GM12878 (cell line): ENCODE data around the gene TMEM40. TPM values are rescaled to one million over a fixed set of nuclear protein-coding genes. Genes with fewer than 3 reads are reported as not detected.

Experiments
- ATAC-seq: fragments of 200-7000 bp; cut with Tn5 transposase; 3 replicates; pipeline ENCODE4 v1.9.1; 2020; ENCODE audit warnings: mild to moderate bottlenecking, moderate library complexity
- BruUV-seq: library from RNA; stranded (reverse); fragments of 400-500 nt; replicated peaks from 2 replicates; lab custom pipeline; 2021; lab: Mats Ljungman, UMichigan
- CTCF ChIA-PET: fragments of 300-600 bp; sonication (Branson Sonifier 250); formaldehyde crosslinking; extraction: SDS; loops from one replicate; lab custom pipeline; 2021; ENCODE audit warnings: inconsistent platforms; lab: Yijun Ruan, JAX
- POLR2A ChIA-PET: fragments of 350-600 bp; formaldehyde crosslinking; extraction: SDS; loops from one replicate; lab custom pipeline; 2021; ENCODE audit warnings: inconsistent platforms; lab: Charles Lee
- RAD21 ChIA-PET: fragments of 300-600 bp; sonication (Branson Sonifier 250); formaldehyde crosslinking; loops from one replicate; lab custom pipeline; 2023; ENCODE audit warnings: antibody characterized with exemption; ENCODE audit not compliant: unreplicated experiment; lab: Charles Lee
- SMC1A ChIA-PET: fragments of 300-600 bp; sonication (Branson Sonifier 250); formaldehyde crosslinking; loops from one replicate; lab custom pipeline; 2023; ENCODE audit not compliant: unreplicated experiment, uncharacterized antibody; lab: Charles Lee
- DNase-seq: peaks from one replicate; pipeline ENCODE4 v3.0.0-alpha.2; 2011; ENCODE audit warnings: low read depth, low spot score
- FAIRE-seq: peaks from 3 replicates; lab custom pipeline; 2011; peaks lifted over from hg19 to GRCh38; lab: Jason Lieb, UNC
- H2AFZ ChIP-seq: 2 replicates; pipeline ENCODE4 v1.6.0; 2011; ENCODE audit warnings: low read depth, low read length, control low read depth; ENCODE audit not compliant: control insufficient read depth
- H3K27ac ChIP-seq: 2 replicates; pipeline ENCODE4 v1.5.1; 2011; ENCODE audit warnings: control low read depth; ENCODE audit not compliant: control insufficient read depth, insufficient read depth
- H3K27me3 ChIP-seq, 2 experiments: replicated peaks in 1 of 2; 2 replicates each; pipeline versions ENCODE4 v1.6.0 to v1.6.1; 2011; ENCODE audit warnings: low read length in 1 of 2; ENCODE audit not compliant: control insufficient read depth in 2 of 2, insufficient read depth in 2 of 2
- H3K36me3 ChIP-seq, 2 experiments: 2 replicates each; pipeline ENCODE4 v1.5.1; 2011; ENCODE audit warnings: low read length in 1 of 2; ENCODE audit not compliant: control insufficient read depth in 2 of 2, insufficient read depth in 2 of 2
- H3K4me1 ChIP-seq: 2 replicates; pipeline ENCODE4 v1.6.1; 2011; ENCODE audit warnings: mild to moderate bottlenecking, low read length, moderate library complexity, mixed read lengths; ENCODE audit not compliant: control insufficient read depth, insufficient read depth
- H3K4me2 ChIP-seq: 2 replicates; pipeline ENCODE4 v1.6.0; 2011; ENCODE audit warnings: control low read depth; ENCODE audit not compliant: control insufficient read depth, insufficient read depth
- H3K4me3 ChIP-seq: fragments of 200-600 bp; sonication (generic); 2 replicates; pipeline ENCODE4 v1.5.1; 2016
- H3K79me2 ChIP-seq: 2 replicates; pipeline ENCODE4 v1.6.0; 2011; ENCODE audit warnings: low read length; ENCODE audit not compliant: control insufficient read depth, insufficient read depth
- H3K9ac ChIP-seq: 2 replicates; pipeline ENCODE4 v1.8.0; 2011; ENCODE audit warnings: low read length, control low read depth, mixed read lengths; ENCODE audit not compliant: control insufficient read depth, insufficient read depth
- H3K9me3 ChIP-seq: replicated peaks from 3 replicates; pipeline ENCODE4 v1.5.1; 2011; ENCODE audit warnings: mild to moderate bottlenecking, low read length; ENCODE audit not compliant: control insufficient read depth, insufficient read depth
- H4K20me1 ChIP-seq: 2 replicates; pipeline ENCODE4 v1.6.0; 2011; ENCODE audit not compliant: control insufficient read depth, insufficient read depth
- BCL11A ChIP-seq: IDR thresholded peaks from 2 replicates; pipeline ENCODE4 v1.6.1; 2011; ENCODE audit warnings: low read depth, low read length
- CBX5 ChIP-seq: sonication (generic); IDR thresholded peaks from 2 replicates; pipeline ENCODE4 v1.6.1; 2016; ENCODE audit warnings: low read depth, moderate library complexity, mild to moderate bottlenecking, inconsistent platforms
- CEBPB ChIP-seq, 2 experiments: fragments of 150-350 bp in 1 of 2; IDR thresholded peaks; 2 replicates each; pipeline ENCODE4 v1.6.1; 2012 to 2014; ENCODE audit warnings: low read depth in 2 of 2, low read length in 2 of 2, borderline replicate concordance in 1 of 2, inconsistent platforms in 1 of 2
- FOXK2 ChIP-seq: fragments of 450-650 bp; IDR thresholded peaks from 2 replicates; pipeline ENCODE4 v1.6.1; 2017; ENCODE audit warnings: mild to moderate bottlenecking, moderate library complexity
- GATAD2B ChIP-seq: fragments of 450-650 bp; conservative IDR thresholded peaks from 2 replicates; pipeline ENCODE4 v1.6.1; 2017; ENCODE audit warnings: low read depth, mild to moderate bottlenecking, moderate library complexity
- HDAC2 ChIP-seq: fragments of 200-600 bp; sonication (generic); IDR thresholded peaks from 2 replicates; pipeline ENCODE4 v1.6.1; 2017
- HDGF ChIP-seq: fragments of 450-650 bp; IDR thresholded peaks from 2 replicates; pipeline ENCODE4 v1.6.1; 2016; ENCODE audit warnings: antibody characterized with exemption
- JUND ChIP-seq: IDR thresholded peaks from 2 replicates; pipeline ENCODE4 v1.6.1; 2012; ENCODE audit warnings: low read depth, mild to moderate bottlenecking, low read length, improper control_type of control experiment, moderate library complexity
- KAT2A ChIP-seq: conservative IDR thresholded peaks from 2 replicates; pipeline ENCODE4 v1.6.1; 2011; ENCODE audit warnings: low read depth, low read length; ENCODE audit not compliant: control insufficient read depth
- MYC ChIP-seq: IDR thresholded peaks from 2 replicates; pipeline ENCODE4 v1.6.1; 2011; ENCODE audit warnings: mild to moderate bottlenecking, low read length, moderate library complexity, inconsistent platforms; ENCODE audit not compliant: insufficient read depth, insufficient replicate concordance, insufficient read length, severe bottlenecking
- NBN ChIP-seq: fragments of 450-650 bp; IDR thresholded peaks from 2 replicates; pipeline ENCODE4 v1.6.1; 2016
- NKRF ChIP-seq: fragments of 450-650 bp; conservative IDR thresholded peaks from 2 replicates; pipeline ENCODE4 v1.6.1; 2017; ENCODE audit warnings: mild to moderate bottlenecking, moderate library complexity
- PKNOX1 ChIP-seq: fragments of 450-650 bp; IDR thresholded peaks from 2 replicates; pipeline ENCODE4 v1.6.1; 2016; ENCODE audit warnings: mild to moderate bottlenecking
- PML ChIP-seq: IDR thresholded peaks from 2 replicates; pipeline ENCODE4 v1.6.1; 2012; ENCODE audit warnings: low read length, inconsistent platforms
- POLR2AphosphoS2 ChIP-seq: IDR thresholded peaks from 2 replicates; pipeline ENCODE4 v1.6.1; 2011; ENCODE audit warnings: low read depth, mild to moderate bottlenecking, low read length, improper control_type of control experiment, moderate library complexity
- RBBP5 ChIP-seq: fragments of 200-600 bp; sonication (generic); conservative IDR thresholded peaks from 2 replicates; pipeline ENCODE4 v1.6.1; 2016
- SP1 ChIP-seq: IDR thresholded peaks from one replicate; pipeline ENCODE4 v1.6.1; 2011; ENCODE audit warnings: low read depth, low read length
- ZNF24 ChIP-seq: fragments of 450-650 bp; IDR thresholded peaks from 2 replicates; pipeline ENCODE4 v1.6.1; 2017; ENCODE audit warnings: antibody characterized with exemption, mild to moderate bottlenecking
- WGBS: methylation state at CpG from one replicate; pipeline ENCODE4 v1.1.6; 2016; ENCODE audit warnings: low lambda C conversion rate; ENCODE audit not compliant: insufficient replicate concordance, insufficient coverage; ENCODE audit errors: missing lambda C conversion rate; 5-methylcytosine and 5-hydroxymethylcytosine counted together
- in situ Hi-C: fragments of 300-500 bp; cut with MboI; formaldehyde crosslinking; loops from 9 replicates; pipeline ENCODE4 v1.14.3; 2018; ENCODE audit warnings: mixed read lengths
- intact Hi-C: fragments of 100-400 bp; cut with micrococcal nuclease; formaldehyde crosslinking; loops from one replicate; pipeline ENCODE4 v1.14.2; 2022; ENCODE audit not compliant: unreplicated experiment
- polyA plus RNA-seq, 11 experiments: library from polyadenylated mRNA; depleted of rRNA in 4 of 11; unstranded in 6 of 11; stranded (reverse) in 5 of 11; fragments of >200 nt; fragmentation: Nextera tagmentation in 4 of 11; fragmentation: Illumina TruSeq in 1 of 11; extraction: Ambion mirVana in 4 of 11; extraction: Trizol in 1 of 11; gene quantifications; 1 replicate in 1 of 11; 2 replicates in 10 of 11; pipeline versions ENCODE4 v1.2.1 to v1.2.3, GENCODE V29; 2011 to 2016; ENCODE audit warnings: inconsistent platforms in 2 of 11, missing spikeins in 2 of 11, low read depth in 1 of 11
- total RNA-seq, 4 experiments: library from RNA; depleted of rRNA in 3 of 4; stranded (reverse); fragments of >200 nt in 3 of 4; fragmentation: Illumina TruSeq in 1 of 4; extraction: Trizol in 1 of 4; gene quantifications; 2 replicates each; pipeline versions ENCODE4 v1.2.1 to v1.2.3, GENCODE V29; 2013 to 2021

TMEM40 gene
- total and polyA plus RNA-seq, 10 of the 15 experiments (the other 5 are each of a cell fraction or from before 2014, with no cell fraction given): 0.10 to 0.46 (median 0.27) TPM; not detected in 3

- in situ Hi-C loops: no loop called here
- Histone ChIP-seq H3K4me3 (no peak overlapping the region), H3K9ac (no peak overlapping the region), H3K27ac (no peak overlapping the region), H2AFZ (no peak overlapping the region), H3K9me3 (no peaks in the 10 kb centered on the region), H4K20me1 (no peaks in the 10 kb centered on the region), H3K79me2 (no peaks in the 10 kb centered on the region), H3K4me2 (no peak overlapping the region), H3K27me3 (no peaks in the 10 kb centered on the region), H3K4me1 (peaks cover 22% of the 10 kb centered on the region), H3K36me3 (no peaks in the 10 kb centered on the region)
- ChIA-PET CTCF (interaction anchor here (1.3 kb wide), 1 partner anchor 11 kb away, joined by 3 read pairs; no protein-coding TSS in a partner anchor), SMC1A (no interaction called here), RAD21 (no interaction called here), POLR2A (no interaction called here)
- WGBS: 67% methylated on average over 5 of the region's 5 CpGs
- FAIRE-seq (no peak), ATAC-seq (no peak), DNase-seq (no peak)
- intact Hi-C loops: no loop called here
- TF ChIP-seq ZNF24 (no peak), JUND (no peak), POLR2AphosphoS2 (no peak), PKNOX1 (0 out of 2 replicates have a peak, but pooled peaks have one; percentile 15), GATAD2B (no peak), NBN (no peak)
- no TSS peak for BruUV-seq
Observed at GRCh38 chr3:12751571-12751970, 7.5 kb downstream of the TMEM40 start.

- Histone ChIP-seq H2AFZ (no peak overlapping the region; the same call in 1 of the 2 replicates), H3K79me2 (no peaks in the 10 kb centered on the region), H4K20me1 (no peaks in the 10 kb centered on the region), H3K27ac (no peak overlapping the region), H3K36me3 (no peaks in the 10 kb centered on the region), H3K4me3 (no peak overlapping the region), H3K4me2 (no peak overlapping the region), H3K9me3 (no peaks in the 10 kb centered on the region), H3K27me3 (no peaks in the 10 kb centered on the region), H3K9ac (no peak overlapping the region), H3K4me1 (peaks cover 22% of the 10 kb centered on the region)
- in situ Hi-C loops: no loop called here
- WGBS: 28% methylated on average over 4 of the region's 4 CpGs
- RAD21 ChIA-PET: no interaction called here
- DNase-seq (peak; percentile 48), FAIRE-seq (peak; percentile 47), ATAC-seq (peak; percentile 77)
- POLR2A ChIA-PET: interaction anchor here (2.0 kb wide), 1 partner anchor 9 kb away, joined by 6 read pairs; the partner anchor contains the start of gene TMEM40
- CTCF ChIA-PET: no interaction called here
- SMC1A ChIA-PET: interaction anchor here (0.8 kb wide), 1 partner anchor 8 kb away, joined by 6 read pairs; the partner anchor contains the start of gene TMEM40
- BruUV-seq: no TSS peak
- intact Hi-C loops: no loop called here
- TF ChIP-seq MYC: no peak
- no peak for TF ChIP-seq BCL11A
- no peak for TF ChIP-seq CEBPB (IDR thresholded peaks at IDR 0.05; ENCODE audit: borderline replicate concordance in 1 of 2, low read depth in 2 of 2, low read length in 2 of 2)
- no peak for TF ChIP-seq CBX5
- no peak for TF ChIP-seq KAT2A
- TF ChIP-seq HDAC2: no peak
- no peak for TF ChIP-seq RBBP5
- TF ChIP-seq PML: no peak
- TF ChIP-seq HDGF: no peak
- no peak for TF ChIP-seq SP1
- TF ChIP-seq NKRF: no peak
- TF ChIP-seq FOXK2: no peak
Observed at GRCh38 chr3:12750658-12751071, 8.4 kb downstream of the TMEM40 start.
